ENCODE results near the gene PCDH9.

Gene PCDH9

DNA sequence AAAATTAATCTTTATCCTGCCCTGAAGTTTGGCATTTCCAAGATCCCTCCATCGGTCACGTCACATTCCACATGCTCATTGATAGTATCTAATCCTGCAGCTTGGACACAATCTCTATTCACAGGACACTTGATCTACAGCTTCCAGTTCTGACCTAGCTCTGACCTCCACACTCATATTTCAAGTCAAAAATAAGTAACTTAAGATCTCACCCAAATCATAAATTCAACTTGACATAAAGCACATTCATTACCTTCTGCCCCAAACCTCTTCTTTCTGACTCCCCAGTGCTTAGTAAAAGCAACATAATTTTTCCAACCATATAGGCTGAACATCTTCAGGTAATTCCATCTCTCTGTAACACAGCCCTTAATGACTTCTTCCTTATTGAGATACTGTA is 880.2 kb downstream of the PCDH9 start:
- no peak for DNase-seq

DNA sequence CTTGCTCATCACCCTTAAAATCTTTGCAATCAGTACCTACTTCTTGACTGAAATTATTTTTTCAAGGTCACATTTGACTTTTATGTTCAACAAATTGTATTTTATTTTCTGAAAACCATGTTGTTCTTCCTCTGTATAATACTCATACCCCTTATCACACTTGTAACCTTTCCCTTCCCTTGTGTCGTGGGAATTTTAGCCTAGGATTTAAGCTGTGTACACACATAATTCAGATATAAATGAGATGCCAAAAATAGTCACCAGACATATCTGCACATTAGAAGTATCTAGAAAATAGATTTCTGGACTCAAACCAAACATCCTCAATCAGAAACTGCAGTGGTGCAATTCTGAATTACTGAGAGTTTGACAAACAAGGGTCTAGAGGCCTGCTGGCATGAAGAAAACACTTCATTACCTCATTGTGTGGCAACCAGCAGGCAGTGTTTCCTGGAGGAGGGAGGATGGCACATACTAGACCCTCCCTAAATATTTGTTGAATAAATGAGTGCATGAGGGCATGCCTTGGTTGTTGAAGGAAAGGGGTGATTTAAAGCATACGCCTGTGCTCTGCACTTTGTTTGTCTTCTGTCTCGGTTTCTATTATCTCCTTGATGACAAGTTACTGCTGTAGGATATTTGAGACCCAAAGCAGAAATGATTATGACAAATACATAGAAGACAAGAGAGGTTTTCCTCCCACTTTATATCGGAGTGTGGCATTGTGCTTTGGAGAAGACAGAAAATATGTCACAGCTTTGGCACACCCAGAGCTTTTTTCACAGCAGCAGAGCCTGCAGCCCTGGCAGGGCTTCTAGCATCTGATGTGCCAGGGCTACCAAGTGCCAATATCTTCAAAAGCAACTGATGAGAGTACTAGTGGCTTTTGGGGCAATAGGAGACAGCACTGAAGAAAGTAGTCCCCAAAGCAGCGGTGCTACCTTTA is 881.1 kb downstream of the PCDH9 start:
- no peak for DNase-seq

DNA sequence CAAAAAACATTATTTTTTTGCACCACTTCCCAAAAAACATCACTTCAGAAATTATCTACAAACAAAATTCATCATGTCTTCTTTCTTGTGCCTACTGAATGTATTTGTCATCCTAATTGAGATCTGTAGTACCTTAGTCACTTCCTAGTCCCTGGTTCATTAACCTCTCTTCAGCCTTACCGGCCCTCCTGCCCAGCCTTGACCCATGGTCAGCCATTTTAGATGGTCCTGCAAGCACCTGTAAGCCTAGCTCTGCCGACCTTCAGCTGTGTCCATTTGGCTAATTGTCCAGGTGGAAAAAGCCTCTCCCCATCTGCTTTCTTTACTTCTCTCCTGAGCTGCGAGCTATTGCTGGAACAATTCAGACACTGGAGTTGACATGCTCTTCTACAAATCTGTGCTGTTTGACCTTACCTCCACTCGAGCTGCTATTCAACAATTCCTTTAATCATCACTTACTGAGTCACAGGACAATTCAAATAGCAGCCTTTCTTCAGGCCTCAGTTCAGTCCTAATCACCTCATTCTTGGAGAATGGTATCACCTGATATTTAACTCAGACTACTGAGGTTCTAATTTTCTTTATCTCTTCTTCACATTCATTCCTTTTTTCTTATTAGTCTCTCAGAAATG is 882.5 kb downstream of the PCDH9 start:
- no peak for DNase-seq

DNA sequence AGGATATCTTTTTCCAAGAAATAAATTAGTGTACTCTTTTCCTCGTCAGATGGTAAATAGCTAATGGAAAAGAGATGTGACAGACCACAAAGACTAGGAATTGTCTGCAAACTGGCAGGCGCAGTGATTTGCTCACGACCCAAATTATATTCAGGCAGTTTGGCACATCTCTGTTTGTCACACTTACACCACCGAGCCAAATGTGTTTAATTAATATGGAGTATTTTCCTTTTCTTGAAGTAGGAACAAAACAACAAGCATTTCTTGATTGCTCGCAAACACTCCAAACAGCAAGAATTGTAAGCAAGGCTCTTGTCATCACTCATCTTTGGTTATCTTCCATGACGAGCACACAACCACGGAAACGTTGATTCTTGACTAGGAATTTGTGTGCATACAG is 884.2 kb downstream of the PCDH9 start:
- no peak for DNase-seq

DNA sequence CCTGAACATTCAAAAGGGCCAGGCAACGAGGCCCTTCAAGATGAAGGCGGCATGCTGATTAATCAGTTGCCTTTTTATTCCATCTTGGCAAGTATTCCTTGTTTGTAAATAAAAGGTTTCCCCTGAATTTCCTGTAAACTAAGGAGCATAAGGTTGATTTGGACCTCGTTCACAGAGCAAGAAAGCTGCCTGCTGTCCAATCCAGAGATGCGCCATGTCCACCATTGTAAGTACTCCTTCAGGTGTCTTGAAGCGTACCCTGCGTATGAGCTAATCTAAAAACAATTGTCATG is 884.7 kb downstream of the PCDH9 start:
- DNase-seq = no peak

DNA sequence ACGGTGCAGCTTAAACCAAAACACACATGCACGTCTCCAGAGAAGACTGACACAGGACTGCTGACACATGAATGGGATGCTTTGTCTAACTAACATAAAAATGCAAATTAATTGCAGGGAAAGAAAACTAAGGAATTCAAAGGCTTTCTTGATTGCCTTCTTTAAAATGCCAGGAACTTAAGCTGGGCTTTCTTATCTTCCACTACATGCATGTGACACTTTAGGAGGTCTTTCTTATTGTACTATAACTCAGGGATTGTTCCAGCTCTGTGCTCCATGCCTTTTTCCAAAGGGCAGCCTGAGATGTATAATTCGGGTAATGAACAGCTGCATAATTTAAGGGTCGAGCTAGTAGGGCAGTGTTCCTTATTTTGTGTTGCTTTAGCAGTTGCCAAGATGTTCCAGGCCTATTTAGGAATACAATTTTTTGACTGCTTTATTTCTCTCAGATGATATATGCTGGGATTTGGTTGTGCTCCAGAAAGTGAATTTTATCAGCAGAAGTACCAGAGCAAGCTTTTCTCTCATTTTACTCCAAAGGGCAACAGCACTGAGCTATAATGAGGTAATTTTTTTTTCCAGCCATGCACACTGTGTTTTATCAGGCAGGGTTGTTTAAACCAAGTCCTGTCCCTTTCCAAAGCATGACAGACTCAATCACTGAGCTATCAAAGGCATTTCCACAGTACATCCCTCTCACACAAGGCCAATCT is 885.2 kb downstream of the PCDH9 start:
- no peak for DNase-seq

DNA sequence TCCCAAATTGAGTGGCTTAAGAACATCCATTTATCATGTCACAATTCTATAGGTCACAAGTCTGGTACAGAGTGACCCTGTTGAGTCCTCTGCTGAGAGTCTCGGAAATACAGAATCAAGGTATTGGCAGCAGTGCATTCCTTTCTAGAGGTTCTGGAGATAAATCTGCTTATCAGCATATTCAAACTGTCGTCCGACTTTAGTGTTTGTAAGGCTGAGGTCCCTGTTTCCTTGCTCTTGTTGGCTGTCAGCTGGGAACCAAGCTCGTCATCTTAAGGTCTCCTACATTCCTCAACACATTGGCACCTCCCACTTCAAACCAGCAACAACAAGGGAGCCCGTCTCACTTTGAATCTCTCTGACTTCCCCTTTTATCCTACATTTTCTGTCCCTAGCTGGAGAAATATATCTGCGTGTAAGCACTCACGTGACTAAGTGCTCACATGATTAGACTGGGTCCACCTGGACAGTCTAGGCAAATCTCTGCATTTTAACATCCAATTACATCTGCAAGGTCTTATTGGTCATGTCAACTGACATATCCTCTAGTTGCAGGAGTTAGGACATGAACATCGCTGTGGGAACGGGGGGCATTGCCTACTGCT is 886.8 kb downstream of the PCDH9 start:
- DNase-seq = no peak

DNA sequence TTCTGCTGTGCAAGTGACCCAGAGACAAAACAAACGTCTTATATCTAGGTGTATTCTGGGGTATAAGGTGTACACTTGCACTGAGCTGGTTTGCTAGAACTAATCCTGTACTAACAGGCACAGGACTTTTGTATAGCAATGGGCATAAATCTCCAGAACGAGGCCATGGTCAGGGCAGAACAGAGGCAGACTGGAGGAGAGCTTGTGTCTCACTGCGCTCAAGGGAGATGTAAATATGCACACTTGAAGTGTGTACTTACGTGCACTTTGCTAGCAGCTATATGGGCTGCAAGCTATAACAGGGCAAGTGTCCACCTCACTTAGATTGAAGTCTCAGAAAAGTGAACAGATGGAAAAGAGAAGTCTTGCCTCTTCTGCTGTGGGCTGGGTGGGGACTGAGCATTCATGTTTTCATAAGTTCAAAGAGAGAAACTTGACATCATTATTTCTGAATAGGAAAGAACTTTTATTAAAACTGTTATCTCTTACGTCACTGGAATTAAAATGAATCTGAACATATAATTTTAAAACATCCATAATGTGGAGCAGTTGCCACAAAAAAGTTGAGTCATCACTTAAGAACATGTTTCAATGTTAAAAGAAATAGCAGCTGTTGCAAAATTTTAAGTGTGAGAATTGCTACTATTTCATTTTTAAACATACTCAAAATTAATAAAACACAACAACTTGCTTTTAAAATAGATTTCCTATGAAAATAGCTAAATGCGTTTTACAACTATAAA is 888.3 kb downstream of the PCDH9 start:
- no peak for DNase-seq

DNA sequence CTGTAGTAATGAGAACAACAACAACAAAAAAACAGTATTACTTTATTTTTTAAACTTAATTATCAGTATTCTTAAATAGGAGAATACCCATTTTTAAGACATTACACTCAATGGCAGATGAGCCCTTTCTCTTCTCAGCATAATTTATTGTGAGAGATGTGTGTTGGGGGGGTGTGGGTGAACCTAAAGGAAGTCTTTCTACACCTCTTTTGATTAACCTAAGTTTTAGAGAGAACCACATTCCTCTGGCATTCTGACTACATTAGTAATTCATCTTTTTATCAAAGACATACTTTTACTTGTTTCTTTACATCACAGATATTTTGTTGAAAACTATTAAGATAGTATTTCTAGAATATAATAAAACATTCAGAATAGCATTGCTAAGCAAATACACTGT is 890.9 kb downstream of the PCDH9 start:
- DNase-seq = no peak

DNA sequence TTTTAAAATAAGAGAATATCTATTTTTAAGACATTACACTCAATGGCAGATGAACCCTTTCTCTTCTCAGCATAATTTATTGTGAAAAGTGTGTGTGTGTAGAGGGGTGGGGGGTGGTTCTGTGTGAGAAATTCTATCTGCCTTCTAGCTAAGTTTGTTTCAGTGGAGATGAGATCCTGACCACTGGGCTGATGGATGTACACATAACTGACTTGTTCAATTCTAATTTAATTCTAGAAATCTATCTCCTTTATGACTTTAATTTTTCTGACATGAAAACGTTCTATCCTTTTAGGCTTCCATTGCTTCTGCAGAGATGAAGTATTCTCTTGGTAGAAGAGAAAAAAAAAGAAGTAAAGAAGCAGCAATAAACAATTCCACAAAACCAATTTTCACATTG is 891.6 kb downstream of the PCDH9 start:
- no peak for DNase-seq

DNA sequence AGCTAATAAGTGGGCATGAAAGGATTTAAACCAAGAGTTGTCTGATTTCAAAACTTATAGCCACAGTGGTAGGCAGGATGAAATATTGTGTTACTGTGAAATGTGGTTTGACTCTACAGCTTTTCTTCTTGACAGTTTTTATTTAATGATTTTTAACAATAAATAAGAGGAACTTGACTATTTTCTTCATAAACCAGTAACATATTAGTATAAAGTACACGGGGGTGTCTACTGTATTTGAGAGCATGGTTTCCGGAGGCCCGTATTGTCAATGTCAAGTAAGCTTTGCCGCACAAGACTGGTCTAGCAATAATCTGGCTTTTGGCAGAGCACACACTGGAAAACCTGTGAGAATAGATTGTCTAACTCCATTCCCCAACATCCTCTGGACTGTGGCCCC is 894.5 kb downstream of the PCDH9 start:
- no peak for DNase-seq

DNA sequence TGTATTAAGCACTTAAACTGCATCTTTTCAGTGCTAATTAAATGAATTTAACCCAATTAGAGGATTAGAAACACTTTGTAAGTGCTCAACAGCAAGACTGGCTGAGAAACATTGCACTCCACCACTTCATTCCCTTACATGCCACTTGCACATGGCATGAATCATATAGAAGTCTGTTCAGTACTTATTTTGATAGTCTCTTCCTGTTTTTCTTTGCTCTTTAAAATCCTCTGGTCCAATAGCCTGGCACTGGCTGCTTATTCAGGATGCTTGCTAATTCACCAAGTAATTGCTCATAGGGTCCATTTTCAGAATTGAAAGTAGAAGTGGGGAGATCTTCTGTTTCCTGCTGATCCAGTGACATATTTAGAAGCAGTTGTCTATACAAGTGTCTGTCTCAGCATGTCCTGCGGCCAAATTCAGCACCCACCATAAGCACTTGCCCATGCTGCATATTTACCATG is 900.1 kb downstream of the PCDH9 start:
- DNase-seq = no peak

DNA sequence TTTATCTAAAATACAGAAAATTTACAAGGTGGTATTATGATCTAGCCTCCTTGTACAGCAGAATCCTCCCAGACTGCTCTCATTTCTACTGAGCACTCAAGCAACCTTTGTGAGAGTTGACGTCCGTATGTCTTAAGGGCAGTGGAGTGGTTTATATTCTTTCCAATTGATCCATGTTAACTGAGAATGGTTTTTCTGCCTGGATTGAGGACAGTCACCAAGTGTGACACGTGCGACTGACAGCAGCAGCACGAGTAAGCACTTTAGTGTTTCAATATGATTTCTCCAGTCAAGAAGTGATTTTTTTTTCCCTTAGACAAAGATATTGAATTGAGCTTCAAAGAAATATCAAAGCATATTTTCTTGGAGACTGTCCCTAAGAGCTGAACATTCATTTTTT is 901.7 kb downstream of the PCDH9 start:
- no peak for DNase-seq

DNA sequence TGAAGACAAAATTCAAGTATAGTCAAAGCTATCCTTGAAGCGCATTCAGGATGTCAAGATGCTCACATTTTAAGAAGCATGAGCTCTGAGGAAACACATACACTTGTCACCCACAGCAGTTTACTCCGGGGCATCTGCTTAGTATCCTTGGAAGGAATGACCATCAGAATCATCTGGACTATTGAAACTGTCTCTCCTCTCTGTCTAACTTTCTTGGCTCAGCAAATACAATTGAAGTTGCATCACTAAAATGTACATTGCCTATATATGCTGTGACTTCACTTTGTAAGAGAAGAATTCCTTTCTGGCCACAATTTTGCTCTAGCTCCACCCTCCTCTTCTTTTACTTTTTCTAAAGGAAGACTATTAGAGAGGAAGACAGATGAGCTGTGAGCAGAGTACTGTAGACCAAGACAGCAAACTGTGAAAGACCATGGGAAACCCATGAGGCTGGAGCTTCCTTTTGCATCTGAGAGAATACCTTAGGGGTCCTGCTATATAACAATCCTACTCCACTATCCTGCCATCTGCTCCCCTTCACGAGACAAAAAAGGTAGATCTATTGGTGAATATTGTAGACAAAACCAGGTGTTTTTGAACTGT is 906.3 kb downstream of the PCDH9 start:
- DNase-seq = no peak

DNA sequence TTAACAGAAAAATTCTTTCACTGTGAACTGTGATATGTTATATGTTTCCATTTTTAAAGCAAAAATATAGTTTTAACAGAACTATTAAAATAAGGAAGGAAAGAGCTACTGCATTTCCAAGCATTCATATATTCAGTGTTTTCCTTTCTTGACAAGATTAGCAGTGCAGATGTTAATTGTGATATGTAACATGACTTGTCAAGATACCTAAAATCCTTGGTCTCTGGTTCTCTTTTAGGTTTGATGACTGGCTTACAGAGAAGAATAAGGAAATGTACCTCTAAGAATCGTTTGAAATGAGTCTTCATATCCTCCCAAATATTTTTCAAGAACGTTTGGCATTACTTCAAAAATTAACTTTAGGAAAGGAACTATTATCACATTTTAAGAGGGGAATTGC is 907.2 kb downstream of the PCDH9 start:
- no peak for DNase-seq

DNA sequence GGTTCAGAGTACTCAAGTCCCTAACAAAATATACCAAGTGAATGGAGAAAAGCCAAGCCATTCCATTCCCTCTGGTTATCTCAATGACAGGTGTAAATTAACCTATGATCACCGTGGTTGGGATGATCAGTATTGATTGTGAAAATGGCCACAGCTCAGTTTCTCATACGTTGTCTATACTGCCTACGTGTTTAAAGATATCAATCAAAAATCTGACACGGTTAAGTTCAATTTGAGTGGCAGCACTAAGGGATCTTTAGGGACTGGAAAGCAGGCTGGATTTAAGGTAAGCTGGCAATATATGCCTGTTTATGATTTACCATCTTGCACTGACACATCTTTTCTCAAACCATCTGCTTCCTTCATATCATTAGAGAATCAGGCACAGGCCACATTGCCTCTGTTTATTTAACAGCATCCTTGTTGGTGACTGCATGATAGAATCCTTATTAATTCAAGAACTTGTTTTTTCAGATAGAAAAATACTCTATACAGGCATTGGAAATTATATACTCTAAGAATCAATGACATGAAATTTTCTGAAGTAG is 907.9 kb downstream of the PCDH9 start:
- no peak for DNase-seq

DNA sequence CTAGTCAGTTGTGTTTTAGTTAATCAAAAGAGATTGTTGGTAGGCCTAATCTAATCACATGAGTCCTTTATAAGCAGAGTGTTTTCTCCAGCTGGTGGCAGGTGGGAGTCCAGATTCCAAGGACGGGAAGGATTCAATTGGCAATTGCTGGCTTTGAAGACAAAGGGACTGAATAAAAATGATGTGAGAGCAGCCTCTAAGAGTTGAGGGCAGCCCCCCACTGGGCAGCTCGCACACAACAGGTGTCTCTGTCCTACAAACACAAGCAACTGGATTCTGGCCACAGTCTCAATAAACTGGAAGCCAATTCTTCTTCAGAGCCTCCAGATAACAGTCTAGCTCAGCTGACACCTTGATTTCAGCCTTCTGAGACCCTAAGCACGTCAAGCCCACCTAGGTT is 915.2 kb downstream of the PCDH9 start:
- no peak for DNase-seq

DNA sequence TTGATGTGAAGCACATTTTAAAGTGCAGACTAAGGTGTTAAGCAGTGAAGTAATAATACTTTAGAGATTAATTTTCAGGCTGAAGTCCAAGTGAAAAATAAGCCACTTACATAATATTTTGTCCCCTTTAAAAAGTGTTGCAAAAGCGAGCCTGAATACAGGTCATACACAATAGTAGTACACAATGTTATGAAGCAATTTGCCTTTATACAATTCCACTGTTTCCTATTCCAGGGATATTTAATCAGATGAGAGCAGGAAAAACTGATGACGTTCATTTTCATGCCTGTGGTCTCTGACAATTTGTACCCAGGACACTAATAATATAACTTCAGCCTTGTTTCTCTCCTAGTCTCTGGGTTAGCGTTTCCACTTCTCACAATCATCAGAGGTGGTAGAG is 916.7 kb downstream of the PCDH9 start:
- no peak for DNase-seq

DNA sequence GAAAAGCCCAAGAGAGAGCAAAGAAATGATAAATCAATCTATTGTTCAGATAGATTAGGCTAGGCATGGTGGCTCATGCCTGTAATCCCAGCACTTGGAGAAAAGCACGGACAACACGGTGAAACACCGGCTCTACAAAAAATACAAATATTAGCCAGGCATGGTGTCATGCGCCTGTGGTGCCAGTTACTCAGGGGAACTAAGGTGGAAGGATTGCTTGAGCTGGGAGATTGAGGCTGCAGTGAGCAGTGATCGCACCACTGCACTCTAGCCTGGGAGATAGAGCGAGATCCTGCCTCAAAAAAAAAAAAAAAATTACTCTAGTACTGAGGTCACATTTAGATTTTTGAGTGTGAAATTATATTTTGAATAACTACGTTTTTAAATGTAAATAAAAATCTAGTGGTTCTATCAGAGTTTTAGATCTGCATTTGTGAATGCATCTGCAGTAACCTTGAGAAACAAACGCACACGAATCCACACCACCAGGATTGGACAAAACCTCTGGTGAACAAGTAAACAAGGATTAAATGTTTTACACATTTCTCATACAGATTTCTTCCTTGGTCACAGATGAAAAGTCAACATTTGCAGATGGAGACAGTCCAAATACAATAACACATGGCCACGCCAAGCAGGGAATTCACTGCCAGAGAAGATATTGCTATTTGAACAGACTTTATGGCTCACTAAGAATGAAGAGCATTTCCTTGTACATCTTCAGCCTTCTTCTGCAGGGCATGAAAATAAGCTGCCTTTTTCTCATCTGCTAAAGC is 917.6 kb downstream of the PCDH9 start:
- DNase-seq = no peak

DNA sequence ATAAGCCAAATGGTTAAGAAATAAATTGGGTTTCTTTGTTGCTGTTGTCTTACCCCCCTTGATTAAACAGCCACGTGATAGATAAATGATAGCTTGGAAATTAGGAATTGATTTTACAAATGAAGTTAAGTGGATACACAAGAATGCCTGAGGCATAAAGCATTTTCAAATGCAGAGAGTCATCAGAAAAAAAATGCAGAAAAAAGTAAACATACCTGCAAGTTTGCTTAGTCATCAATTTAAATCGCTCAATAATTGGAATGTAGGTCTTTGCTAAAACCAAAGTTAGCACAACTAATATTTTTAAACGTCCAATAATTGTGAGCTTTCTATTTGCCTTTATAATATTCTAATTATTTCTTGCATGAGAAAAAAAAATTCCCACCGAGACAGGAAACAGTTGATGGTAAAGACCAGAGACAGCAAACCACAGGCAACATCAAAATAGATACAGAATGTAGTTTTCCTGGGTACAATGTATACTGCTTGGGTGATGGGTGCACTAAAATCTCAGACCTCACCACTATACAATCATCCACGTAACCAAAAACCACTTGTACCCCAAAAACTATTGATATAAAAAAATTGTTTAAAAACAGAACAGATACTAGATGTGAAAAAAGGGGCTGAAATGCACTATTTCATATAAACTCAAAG is 924.0 kb downstream of the PCDH9 start:
- no peak for DNase-seq

DNA sequence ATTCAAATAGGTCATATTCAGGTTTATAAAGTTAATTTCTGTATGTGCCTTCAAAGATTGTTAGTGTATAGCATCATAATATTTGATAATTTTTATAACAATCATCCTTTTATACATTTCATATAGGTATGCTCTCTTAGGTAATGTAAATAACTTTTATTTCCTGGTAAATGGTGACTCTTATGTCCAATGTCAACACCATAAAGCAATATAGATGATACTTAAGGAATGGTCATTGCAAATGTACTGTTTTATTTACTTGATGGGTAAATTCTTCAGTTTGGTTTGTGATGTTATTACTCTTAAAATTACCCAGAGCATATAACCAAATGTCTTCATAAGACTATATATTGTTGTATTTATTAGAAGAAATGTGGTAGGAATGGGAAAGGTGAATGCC is 928.7 kb downstream of the PCDH9 start:
- no peak for DNase-seq
